Neural cell (in vitro differentiated cells): Measurements from ENCODE around the gene ANO1. TPM values are rescaled to one million over a fixed set of nuclear protein-coding genes. Genes with fewer than 3 reads are reported as not detected.

ENCODE experiments used
- H2AFZ ChIP-seq: fragments of 200-600, 300-800 bp; sonication (generic), shearing (Covaris generic); 2 replicates; pipeline ENCODE4 v1.6.0; 2014; ENCODE audit warnings: low read depth, mild to moderate bottlenecking, antibody characterized with exemption, low read length, moderate library complexity
- H3F3A ChIP-seq: fragments of 200-600 bp; shearing (Covaris generic); 2 replicates; pipeline ENCODE4 v1.6.1; 2016; ENCODE audit warnings: mild to moderate bottlenecking, moderate library complexity, mixed read lengths, antibody characterized with exemption, low read length; ENCODE audit not compliant: insufficient read depth, poor library complexity, severe bottlenecking
- H3K27ac ChIP-seq: fragments of 200-600, 300-800 bp; sonication (generic), shearing (Covaris generic); 2 replicates; pipeline ENCODE4 v1.5.1; 2014; ENCODE audit warnings: mild to moderate bottlenecking, low read length, moderate library complexity
- H3K27me3 ChIP-seq: fragments of 300-800, 200-600 bp; sonication (generic), shearing (Covaris generic); 2 replicates; pipeline ENCODE4 v1.6.0; 2014; ENCODE audit warnings: mild to moderate bottlenecking, low read depth, low read length, moderate library complexity; ENCODE audit not compliant: insufficient read depth
- H3K36me3 ChIP-seq: fragments of 300-800, 200-600 bp; sonication (generic), shearing (Covaris generic); 2 replicates; pipeline ENCODE4 v1.5.1; 2014; ENCODE audit warnings: mild to moderate bottlenecking, antibody characterized with exemption, low read length, moderate library complexity; ENCODE audit not compliant: insufficient read depth
- H3K4me2 ChIP-seq: fragments of 300-800, 200-600 bp; sonication (generic), shearing (Covaris generic); 2 replicates; pipeline ENCODE4 v1.6.0; 2014; ENCODE audit warnings: mild to moderate bottlenecking, low read length
- H3K4me3 ChIP-seq: fragments of 300-800, 200-600 bp; sonication (generic), shearing (Covaris generic); 2 replicates; pipeline ENCODE4 v1.5.1; 2014; ENCODE audit warnings: mild to moderate bottlenecking, low read length, moderate library complexity
- H3K79me2 ChIP-seq: fragments of 200-600 bp; shearing (Covaris generic); replicated peaks from 2 replicates; pipeline ENCODE4 v1.6.0; 2014; ENCODE audit warnings: mild to moderate bottlenecking, low read length, moderate library complexity; ENCODE audit not compliant: insufficient read depth
- H3K9ac ChIP-seq: fragments of 300-800, 200-600 bp; sonication (generic), shearing (Covaris generic); 2 replicates; pipeline ENCODE4 v1.6.1; 2016; ENCODE audit warnings: mild to moderate bottlenecking, low read length, mixed read lengths
- H3K9me2 ChIP-seq: fragments of 200-600 bp; shearing (Covaris generic); 2 replicates; pipeline ENCODE4 v1.6.1; 2016; ENCODE audit warnings: mild to moderate bottlenecking, low read length, mixed read lengths; ENCODE audit not compliant: insufficient read depth
- H3K9me3 ChIP-seq: fragments of 200-600, 300-800 bp; sonication (generic), shearing (Covaris generic); 2 replicates; pipeline ENCODE4 v1.6.1; 2016; ENCODE audit warnings: mild to moderate bottlenecking, mixed run types, low read length, moderate library complexity, mixed read lengths
- H4K20me1 ChIP-seq: fragments of 200-600 bp; shearing (Covaris generic); 2 replicates; pipeline ENCODE4 v1.6.1; 2016; ENCODE audit warnings: mild to moderate bottlenecking, mixed run types; ENCODE audit not compliant: insufficient read depth
- EP300 ChIP-seq: fragments of 450-650 bp; conservative IDR thresholded peaks from 2 replicates; pipeline ENCODE4 v1.6.1; 2014; ENCODE audit warnings: antibody characterized with exemption, mild to moderate bottlenecking, moderate library complexity; ENCODE audit not compliant: poor library complexity, severe bottlenecking
- EZH2 ChIP-seq: fragments of 200-600, 300-800 bp; shearing (Covaris generic), sonication (generic); IDR thresholded peaks from 2 replicates; pipeline ENCODE4 v1.6.1; 2014; ENCODE audit warnings: antibody characterized with exemption, low read length, borderline replicate concordance, mild to moderate bottlenecking; ENCODE audit not compliant: insufficient read depth, poor library complexity, severe bottlenecking
- MXI1 ChIP-seq: fragments of 450-650 bp; conservative IDR thresholded peaks from 2 replicates; pipeline ENCODE4 v1.6.1; 2014; ENCODE audit warnings: antibody characterized with exemption, mild to moderate bottlenecking; ENCODE audit not compliant: poor library complexity, severe bottlenecking
- POLR2AphosphoS5 ChIP-seq: IDR thresholded peaks from 2 replicates; pipeline ENCODE4 v1.6.1; 2012
- RAD21 ChIP-seq: fragments of 450-650 bp; conservative IDR thresholded peaks from 2 replicates; pipeline ENCODE4 v1.6.1; 2014; ENCODE audit warnings: antibody characterized with exemption, mild to moderate bottlenecking, moderate library complexity
- REST ChIP-seq: IDR thresholded peaks from 2 replicates; pipeline ENCODE4 v1.6.1; 2012; ENCODE audit warnings: borderline replicate concordance
- SMC3 ChIP-seq: fragments of 450-650 bp; conservative IDR thresholded peaks from 2 replicates; pipeline ENCODE4 v1.6.1; 2014; ENCODE audit warnings: antibody characterized with exemption, mild to moderate bottlenecking, moderate library complexity; ENCODE audit not compliant: poor library complexity
- TAF1 ChIP-seq: IDR thresholded peaks from 2 replicates; pipeline ENCODE4 v1.6.1; 2012; ENCODE audit warnings: low read depth
- polyA plus RNA-seq: library from polyadenylated mRNA; depleted of rRNA; stranded (reverse); fragments of >200 nt; gene quantifications from 2 replicates; pipeline ENCODE4 v1.2.3, GENCODE V29; 2014
- TF ChIP-seq, protein P1 (sequence below): fragments of 450-650 bp; IDR thresholded peaks from 2 replicates; pipeline ENCODE4 v1.5.1; 2014; ENCODE audit warnings: antibody characterized with exemption, mild to moderate bottlenecking, moderate library complexity; ENCODE audit not compliant: poor library complexity, severe bottlenecking

Gene ANO1
- polyA plus RNA-seq, 1 donor from 2014 or later, result not detected

GRCh38 chr11:70176940-70177689 lies 99.0 kb downstream of the ANO1 start:
- Histone ChIP-seq H3K79me2 (no peaks in the 10 kb centered on the region), H3K27ac (no peak overlapping the region), H3K4me3 (no peak overlapping the region), H3K9ac (no peak overlapping the region), H3K27me3 (no peaks in the 10 kb centered on the region), H4K20me1 (no peaks in the 10 kb centered on the region), H3K36me3 (no peaks in the 10 kb centered on the region), H3F3A (no peaks in the 10 kb centered on the region), H3K9me3 (no peaks in the 10 kb centered on the region), H3K4me2 (no peak overlapping the region), H3K9me2 (no peaks in the 10 kb centered on the region), H2AFZ (no peak overlapping the region)
- no peak for TF ChIP-seq EP300
- TF ChIP-seq EZH2, result no peak
- no peak for TF ChIP-seq REST
- TF ChIP-seq TAF1, result no peak
- TF ChIP-seq MXI1, result no peak
- TF ChIP-seq, protein P1, sequence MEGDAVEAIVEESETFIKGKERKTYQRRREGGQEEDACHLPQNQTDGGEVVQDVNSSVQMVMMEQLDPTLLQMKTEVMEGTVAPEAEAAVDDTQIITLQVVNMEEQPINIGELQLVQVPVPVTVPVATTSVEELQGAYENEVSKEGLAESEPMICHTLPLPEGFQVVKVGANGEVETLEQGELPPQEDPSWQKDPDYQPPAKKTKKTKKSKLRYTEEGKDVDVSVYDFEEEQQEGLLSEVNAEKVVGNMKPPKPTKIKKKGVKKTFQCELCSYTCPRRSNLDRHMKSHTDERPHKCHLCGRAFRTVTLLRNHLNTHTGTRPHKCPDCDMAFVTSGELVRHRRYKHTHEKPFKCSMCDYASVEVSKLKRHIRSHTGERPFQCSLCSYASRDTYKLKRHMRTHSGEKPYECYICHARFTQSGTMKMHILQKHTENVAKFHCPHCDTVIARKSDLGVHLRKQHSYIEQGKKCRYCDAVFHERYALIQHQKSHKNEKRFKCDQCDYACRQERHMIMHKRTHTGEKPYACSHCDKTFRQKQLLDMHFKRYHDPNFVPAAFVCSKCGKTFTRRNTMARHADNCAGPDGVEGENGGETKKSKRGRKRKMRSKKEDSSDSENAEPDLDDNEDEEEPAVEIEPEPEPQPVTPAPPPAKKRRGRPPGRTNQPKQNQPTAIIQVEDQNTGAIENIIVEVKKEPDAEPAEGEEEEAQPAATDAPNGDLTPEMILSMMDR, result no peak
- TF ChIP-seq POLR2AphosphoS5, result no peak
- no peak for TF ChIP-seq SMC3
- no peak for TF ChIP-seq RAD21

DNA sequence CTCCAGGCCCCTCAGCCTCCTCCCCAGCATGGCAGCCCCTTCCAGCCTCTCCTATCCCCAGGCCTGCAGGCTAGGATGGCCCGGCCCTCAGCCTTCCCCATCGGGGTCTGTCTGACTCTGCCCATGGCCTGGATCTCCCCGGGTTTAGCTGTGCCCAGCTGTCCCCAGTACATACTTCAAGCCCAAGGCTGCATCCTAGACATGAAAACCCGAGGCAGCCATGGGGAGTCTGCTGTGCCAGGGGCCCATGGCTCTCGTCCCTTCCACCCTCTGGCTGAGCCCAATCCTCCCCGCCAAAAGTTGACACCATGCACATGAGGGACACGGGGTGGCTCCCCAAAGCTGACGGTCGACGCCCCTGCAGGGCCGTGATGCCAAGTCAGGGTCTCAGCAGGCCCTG lies 102.8 kb downstream of the ANO1 start:
- Histone ChIP-seq H3K27ac (no peak overlapping the region), H4K20me1 (no peaks in the 10 kb centered on the region), H3F3A (no peaks in the 10 kb centered on the region), H3K27me3 (no peaks in the 10 kb centered on the region), H3K9ac (no peak overlapping the region), H3K9me3 (no peaks in the 10 kb centered on the region), H3K36me3 (no peaks in the 10 kb centered on the region), H3K9me2 (no peaks in the 10 kb centered on the region), H3K4me2 (no peak overlapping the region), H3K4me3 (no peak overlapping the region), H3K79me2 (no peaks in the 10 kb centered on the region), H2AFZ (no peak overlapping the region)
- no peak for TF ChIP-seq POLR2AphosphoS5
- TF ChIP-seq EZH2, result no peak
- TF ChIP-seq SMC3, result no peak
- TF ChIP-seq MXI1, result no peak
- no peak for TF ChIP-seq REST
- no peak for TF ChIP-seq EP300
- no peak for TF ChIP-seq TAF1
- TF ChIP-seq RAD21, result no peak
- TF ChIP-seq, protein P1, result no peak
